Rectal smooth muscle tissue (tissue), 1 donor: ENCODE results near the gene GRAMD4.

Experiments
- H3K27ac ChIP-seq: one replicate; pipeline ENCODE4 v1.7.0; 2013; ENCODE audit warnings: low read depth, low read length, inconsistent platforms
- H3K27me3 ChIP-seq: one replicate; pipeline ENCODE4 v1.7.0; 2013; ENCODE audit warnings: low read length; ENCODE audit not compliant: control insufficient read depth, insufficient read depth
- H3K36me3 ChIP-seq: one replicate; pipeline ENCODE4 v1.7.0; 2013; ENCODE audit warnings: low read length; ENCODE audit not compliant: control insufficient read depth, insufficient read depth
- H3K4me1 ChIP-seq: one replicate; pipeline ENCODE4 v1.7.0; 2013; ENCODE audit warnings: low read length; ENCODE audit not compliant: control insufficient read depth, insufficient read depth
- H3K4me3 ChIP-seq: one replicate; pipeline ENCODE4 v1.7.0; 2013; ENCODE audit warnings: low read length
- H3K9ac ChIP-seq: one replicate; pipeline ENCODE4 v1.7.0; 2013; ENCODE audit warnings: low read length

The GRAMD4 gene

DNA sequence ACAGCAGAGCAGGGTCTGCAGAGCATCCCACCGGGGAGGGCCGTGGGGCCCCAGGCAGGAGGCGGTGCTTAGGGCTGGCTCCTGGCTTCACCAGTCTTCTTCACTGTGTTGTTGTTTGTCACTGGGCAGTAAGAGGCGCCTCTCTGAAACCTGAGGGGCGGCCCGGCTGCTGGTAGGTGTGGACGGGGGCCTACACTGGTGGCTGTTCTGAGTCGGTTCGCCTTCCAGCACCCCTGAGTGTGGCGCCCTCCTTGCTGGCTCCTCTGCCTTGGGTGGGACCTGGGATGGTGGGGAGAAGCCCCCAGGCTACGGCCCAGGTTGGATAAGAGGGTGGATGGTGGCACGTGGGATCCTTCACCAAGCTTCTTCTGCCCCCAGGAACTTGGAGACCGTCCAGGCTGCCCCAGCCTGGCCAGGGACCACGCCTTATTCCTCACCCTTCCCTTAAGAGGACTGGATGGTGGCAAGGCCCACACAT lies 10.4 kb upstream of the GRAMD4 start:
- no peaks in the 10 kb centered on the region for H3K36me3 ChIP-seq
- no peak overlapping the region for H3K27ac ChIP-seq
- H3K4me1 ChIP-seq, result peaks cover 4% of the 10 kb centered on the region
- no peak overlapping the region for H3K9ac ChIP-seq
- H3K4me3 ChIP-seq, result no peak overlapping the region
- no peaks in the 10 kb centered on the region for H3K27me3 ChIP-seq

DNA sequence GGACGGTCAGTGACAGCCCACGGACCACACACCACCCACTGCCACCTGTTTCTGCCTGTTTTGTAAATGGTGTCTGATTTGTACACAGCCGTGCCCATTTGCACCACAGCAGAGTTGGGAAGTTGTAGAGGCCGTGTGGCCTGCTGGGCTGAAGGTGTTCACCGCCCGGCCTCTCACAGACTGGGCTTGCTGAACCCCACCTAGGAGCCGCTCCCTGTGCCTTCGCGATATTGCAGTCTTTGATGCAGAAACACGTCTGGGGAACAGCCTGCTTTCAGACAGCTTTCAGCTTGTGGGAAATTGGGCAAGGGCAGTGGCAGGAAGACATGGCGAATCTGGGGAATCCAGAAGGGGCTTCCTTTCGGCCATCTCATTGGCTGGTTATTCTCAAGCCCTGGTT lies 9.8 kb upstream of the GRAMD4 start:
- H3K9ac ChIP-seq, result no peak overlapping the region
- H3K27me3 ChIP-seq, result no peaks in the 10 kb centered on the region
- peaks cover 4% of the 10 kb centered on the region for H3K4me1 ChIP-seq
- no peak overlapping the region for H3K27ac ChIP-seq
- no peaks in the 10 kb centered on the region for H3K36me3 ChIP-seq
- H3K4me3 ChIP-seq, result no peak overlapping the region

DNA sequence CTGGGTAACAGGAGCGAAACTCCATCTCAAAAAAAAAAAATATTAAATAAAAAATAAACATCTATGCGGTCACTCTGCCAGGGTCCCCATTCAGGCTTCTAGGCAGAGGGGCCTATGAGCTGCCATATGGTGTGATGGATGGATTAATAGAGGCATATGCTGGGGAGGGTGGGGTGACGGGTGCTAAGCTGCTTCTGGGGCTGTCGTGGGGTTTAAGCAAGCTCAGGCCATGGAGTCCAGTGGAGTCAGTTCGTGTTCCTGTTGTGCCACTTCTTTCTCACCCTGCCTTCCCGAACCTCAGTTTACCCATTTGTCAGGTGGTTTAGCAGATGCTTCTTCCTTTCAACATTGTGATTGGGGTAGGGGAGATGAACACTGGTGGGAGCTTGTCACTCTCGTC lies 9.0 kb upstream of the GRAMD4 start:
- H3K27me3 ChIP-seq, result no peaks in the 10 kb centered on the region
- no peak overlapping the region for H3K9ac ChIP-seq
- H3K27ac ChIP-seq, result no peak overlapping the region
- no peak overlapping the region for H3K4me3 ChIP-seq
- peaks cover 4% of the 10 kb centered on the region for H3K4me1 ChIP-seq
- H3K36me3 ChIP-seq, result no peaks in the 10 kb centered on the region

DNA sequence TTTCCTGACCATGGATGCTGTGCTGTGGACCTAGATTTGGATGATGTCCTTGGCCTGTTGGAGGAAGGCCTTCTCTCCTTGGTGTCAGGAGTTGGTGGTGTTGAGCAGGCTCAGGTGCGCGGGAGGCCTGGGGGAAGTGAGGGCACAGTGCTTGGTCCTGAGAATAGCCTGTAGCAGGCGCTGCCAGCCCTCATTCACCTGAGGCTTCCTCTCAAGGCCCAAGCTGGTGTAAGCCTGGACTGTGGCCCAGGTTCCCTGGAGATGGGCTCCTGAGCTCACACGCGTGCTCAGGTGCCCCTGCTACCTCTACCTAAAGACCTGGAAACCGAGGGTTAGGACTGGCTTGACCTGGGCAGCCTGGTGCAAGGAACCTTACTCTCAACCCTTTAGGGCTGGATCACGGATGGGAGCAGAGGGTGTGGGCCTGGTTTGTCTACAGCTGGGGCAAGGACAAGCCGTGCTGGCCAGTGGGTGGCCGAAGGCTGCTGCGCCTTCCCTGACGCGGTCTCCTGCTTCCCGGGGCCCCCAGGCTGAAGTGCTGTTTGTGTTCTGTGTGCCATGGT lies 7.8 kb upstream of the GRAMD4 start:
- Histone ChIP-seq H3K27me3 (no peaks in the 10 kb centered on the region), H3K27ac (no peak overlapping the region), H3K4me1 (peaks cover 4% of the 10 kb centered on the region), H3K4me3 (no peak overlapping the region), H3K36me3 (no peaks in the 10 kb centered on the region), H3K9ac (no peak overlapping the region)

DNA sequence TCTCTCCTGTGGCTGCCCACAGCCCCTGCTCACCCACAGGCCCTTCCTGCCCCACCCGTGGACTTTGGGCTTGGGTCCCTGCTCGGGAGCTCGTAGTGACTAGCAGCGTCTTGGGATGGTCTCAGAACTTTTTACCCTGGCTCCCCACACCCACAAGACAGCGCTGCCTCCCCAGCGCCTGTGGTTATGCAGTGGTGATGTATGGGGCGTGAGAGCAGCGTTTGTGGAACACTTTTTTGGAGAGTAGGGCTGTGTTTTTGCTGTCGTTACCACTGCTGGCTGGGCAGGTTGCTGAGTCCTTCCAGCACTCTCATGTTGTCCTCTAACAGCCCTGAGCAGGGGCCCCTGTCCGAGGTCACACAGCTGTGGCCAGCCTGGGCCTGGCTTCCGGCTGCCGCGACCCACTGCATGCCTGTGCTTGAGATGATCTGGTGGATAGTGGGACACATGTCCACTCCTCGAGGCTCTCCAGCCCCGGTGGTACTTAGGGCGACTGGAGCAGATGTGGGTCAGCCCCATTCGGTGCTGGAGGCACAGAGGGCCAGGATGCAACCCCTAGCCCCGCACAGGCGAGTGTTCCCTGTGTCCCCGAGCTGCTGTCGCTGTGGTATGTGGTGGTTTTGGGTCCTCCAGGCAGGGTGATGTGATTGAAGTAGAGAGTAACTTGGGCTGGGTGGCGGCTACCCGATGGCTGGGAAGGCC lies 7.1 kb upstream of the GRAMD4 start:
- Histone ChIP-seq H3K9ac (no peak overlapping the region), H3K4me3 (peak overlapping the region; percentile 24), H3K36me3 (no peaks in the 10 kb centered on the region), H3K27ac (no peak overlapping the region), H3K4me1 (peaks cover 10% of the 10 kb centered on the region), H3K27me3 (no peaks in the 10 kb centered on the region)

DNA sequence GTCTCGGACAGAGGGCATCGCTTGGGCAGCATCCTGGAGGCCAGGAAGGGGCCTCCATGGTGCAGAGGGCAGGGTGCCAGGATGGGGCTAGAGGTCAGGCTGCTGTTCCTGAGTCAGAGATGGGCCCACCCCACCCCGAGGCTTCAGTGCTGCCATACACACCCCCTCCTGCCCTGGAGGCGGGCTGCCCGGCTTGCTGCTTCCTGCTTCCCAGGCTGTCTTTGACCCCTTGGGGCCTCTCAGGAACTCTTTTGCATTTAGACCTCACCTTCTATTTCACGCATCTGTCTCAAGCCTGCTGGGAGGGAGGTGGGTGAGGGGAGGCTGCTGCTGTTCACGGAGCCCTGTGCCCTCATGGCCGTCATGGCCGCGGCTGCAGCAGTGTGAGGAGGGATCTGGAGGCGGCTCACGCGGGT lies 6.6 kb upstream of the GRAMD4 start:
- H3K27me3 ChIP-seq, result no peaks in the 10 kb centered on the region
- no peaks in the 10 kb centered on the region for H3K36me3 ChIP-seq
- peaks cover 13% of the 10 kb centered on the region for H3K4me1 ChIP-seq
- H3K27ac ChIP-seq, result no peak overlapping the region
- no peak overlapping the region for H3K9ac ChIP-seq
- H3K4me3 ChIP-seq, result peak overlapping the region; percentile 39

DNA sequence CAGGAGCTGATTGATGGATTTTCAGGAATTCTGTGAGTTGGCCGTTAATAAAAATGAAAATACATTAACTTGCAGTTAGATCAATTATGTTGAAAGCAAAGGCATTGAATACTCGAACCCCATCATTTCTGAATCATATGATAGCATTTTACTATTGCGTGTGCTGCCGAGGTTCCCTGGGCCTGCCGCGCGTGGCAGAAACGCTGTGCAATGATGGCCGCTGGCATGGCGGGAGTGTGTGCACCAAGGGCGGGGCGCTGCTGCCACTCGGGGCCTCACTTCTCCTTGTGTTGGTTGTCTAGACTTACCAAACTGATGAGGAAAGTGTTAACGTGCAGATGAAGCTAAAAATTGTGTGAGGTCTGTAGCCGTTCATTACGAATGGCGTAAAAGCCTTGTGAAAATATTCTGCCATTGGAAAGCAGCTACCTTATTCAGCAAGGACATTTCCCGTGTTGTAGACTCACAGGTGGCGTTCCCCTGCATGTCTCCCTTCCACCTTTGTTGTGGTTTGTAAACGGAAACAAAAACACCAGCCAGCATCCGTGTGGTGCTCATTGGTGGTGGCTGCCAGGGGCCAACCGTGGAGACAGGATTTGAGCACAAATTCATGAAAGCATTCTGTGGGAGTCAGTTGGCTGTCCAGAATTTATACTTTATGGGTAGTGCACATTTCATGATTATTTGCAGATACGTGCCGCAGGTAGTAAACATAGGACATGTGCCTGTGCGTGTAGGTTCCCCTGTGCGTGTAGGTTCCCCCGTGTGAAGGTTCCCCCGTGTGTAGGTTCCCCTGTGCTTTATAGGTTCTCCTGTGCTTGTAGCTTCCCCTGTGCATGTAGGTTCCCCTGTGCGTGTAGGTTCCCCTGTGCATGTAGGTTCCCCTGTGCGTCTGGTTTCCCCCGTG lies 5.9 kb upstream of the GRAMD4 start:
- Histone ChIP-seq H3K4me3 (peak overlapping the region; percentile 39), H3K4me1 (peaks cover 16% of the 10 kb centered on the region), H3K9ac (no peak overlapping the region), H3K27me3 (no peaks in the 10 kb centered on the region), H3K27ac (no peak overlapping the region), H3K36me3 (no peaks in the 10 kb centered on the region)

DNA sequence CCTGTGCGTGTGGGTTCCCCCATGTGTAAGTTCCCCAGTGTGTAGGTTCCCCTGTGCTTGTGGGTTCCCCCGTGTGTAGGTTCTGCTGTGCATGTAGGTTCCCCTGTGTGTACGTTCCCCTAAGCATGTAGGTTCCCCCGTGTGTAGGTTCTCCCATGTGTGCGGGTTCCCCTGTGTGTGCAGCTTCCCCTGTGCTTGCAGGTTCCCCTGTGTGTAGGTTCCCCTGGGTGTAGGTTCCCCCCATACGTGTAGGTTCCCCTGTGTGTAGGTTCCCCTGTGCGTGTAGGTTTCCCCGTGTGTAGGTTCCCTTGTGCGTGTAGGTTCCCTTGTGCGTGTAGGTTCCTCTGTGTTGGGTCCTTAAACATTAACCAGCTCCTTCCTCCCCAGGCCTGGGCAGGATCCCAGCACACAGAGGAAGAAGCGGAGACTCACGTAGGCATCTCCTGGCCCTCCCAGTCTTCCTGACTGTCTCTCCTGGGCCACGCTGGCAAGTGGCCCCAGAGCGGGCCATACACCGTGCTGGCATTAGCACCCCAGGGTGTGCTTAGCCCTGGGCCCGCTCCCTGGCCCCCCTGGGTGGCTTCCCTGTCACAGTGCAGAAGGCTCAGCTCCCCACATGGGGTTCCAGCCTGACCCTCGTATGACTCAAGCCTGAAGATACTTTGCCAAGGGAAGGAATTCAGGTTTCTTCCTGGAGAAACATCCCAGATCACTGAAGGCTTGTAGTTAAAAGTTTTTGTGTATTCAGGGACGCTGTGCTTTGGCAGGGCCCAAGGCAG lies 2.8 kb upstream of the GRAMD4 start:
- Histone ChIP-seq H3K27me3 (no peaks in the 10 kb centered on the region), H3K4me1 (peaks cover 20% of the 10 kb centered on the region), H3K4me3 (no peak overlapping the region), H3K27ac (no peak overlapping the region), H3K9ac (no peak overlapping the region), H3K36me3 (no peaks in the 10 kb centered on the region)

DNA sequence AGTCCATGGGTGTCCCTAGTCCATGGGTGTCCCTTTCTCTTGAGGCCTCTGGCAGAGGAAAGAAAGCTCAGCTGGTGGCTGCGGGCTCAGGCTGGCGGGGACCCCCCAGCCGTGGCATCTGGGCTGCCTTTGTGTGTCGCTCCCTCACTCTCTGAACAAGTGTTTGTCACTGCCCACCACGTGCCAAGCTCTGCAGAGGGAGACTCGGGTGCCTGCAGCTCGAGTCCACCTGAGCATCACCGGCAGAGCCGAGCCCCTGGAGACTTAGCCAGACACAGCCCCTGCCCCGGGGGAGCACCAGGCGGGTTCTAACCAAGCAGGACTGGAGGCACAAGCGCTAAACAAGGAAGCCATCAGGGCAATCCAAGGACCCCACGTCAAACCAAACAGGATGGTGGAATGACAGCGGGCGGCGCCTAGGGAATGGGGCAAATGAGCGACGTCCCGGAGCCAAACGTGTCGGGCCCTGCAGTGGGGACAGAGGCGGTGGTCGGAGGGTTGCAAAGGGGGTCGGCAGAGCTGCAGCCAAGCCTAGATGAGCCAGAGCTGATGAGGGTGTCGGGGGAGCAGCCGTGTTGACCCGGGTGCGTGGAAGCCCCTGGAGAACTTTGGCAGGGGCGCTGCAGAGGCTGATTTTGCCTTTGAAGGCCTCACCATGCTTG lies 2.1 kb upstream of the GRAMD4 start:
- Histone ChIP-seq H3K9ac (no peak overlapping the region), H3K4me1 (peaks cover 16% of the 10 kb centered on the region), H3K27ac (no peak overlapping the region), H3K27me3 (no peaks in the 10 kb centered on the region), H3K4me3 (no peak overlapping the region), H3K36me3 (no peaks in the 10 kb centered on the region)

DNA sequence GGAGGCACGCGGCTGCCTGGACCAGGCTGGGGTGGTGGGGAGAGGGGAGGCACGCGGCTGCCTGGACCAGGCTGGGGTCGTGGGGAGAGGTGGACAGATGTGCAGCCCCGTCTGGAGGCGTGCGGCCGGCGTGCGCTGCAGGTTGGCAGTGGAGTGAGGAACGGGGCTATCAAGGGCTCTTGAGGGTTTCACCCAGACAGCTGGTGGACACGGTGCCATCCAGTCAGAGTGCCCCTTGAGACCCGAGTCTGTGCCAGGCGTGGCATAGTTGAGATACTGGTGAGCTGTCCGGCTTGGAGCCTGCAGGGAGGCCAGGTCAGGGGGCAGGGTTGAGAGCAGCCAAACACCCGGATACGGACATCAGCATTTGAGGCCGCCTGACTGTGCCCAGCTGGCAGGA lies 1.5 kb upstream of the GRAMD4 start:
- Histone ChIP-seq H3K27me3 (no peaks in the 10 kb centered on the region), H3K27ac (no peak overlapping the region), H3K4me3 (no peak overlapping the region), H3K36me3 (no peaks in the 10 kb centered on the region), H3K4me1 (peaks cover 16% of the 10 kb centered on the region), H3K9ac (no peak overlapping the region)

DNA sequence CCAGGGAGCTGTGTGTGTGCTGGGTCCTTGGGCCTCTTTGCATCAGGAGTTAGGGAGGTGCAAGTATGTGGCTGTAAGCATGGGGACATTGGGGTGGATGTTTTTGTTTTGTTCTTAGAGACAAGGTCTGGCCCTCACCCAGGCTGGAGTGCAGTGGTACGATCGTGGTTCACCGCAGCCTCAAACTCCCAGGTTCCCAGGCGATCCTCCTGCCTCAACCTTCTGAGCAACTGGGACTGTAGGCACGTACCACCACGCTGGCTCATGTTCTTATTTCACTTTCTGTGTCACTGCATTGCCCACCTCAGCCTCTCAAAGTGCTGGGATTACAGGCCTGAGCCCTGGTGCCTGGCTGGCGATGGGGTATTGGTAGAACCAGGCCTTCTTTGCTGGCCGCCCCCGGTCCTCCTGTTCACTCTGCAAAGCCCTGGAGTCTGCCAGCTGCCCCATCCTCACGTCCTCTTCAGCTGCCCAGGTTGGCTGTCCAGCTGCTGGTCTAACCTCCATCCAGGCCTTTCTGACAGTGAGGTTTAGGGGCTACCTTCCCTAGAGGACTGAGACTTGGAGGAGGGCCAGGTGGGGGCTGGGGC lies 851 bp upstream of the GRAMD4 start:
- no peak overlapping the region for H3K27ac ChIP-seq
- H3K27me3 ChIP-seq, result no peaks in the 10 kb centered on the region
- H3K36me3 ChIP-seq, result no peaks in the 10 kb centered on the region
- H3K9ac ChIP-seq, result no peak overlapping the region
- H3K4me3 ChIP-seq, result no peak overlapping the region
- peaks cover 16% of the 10 kb centered on the region for H3K4me1 ChIP-seq
